ENCODE measurements around the gene PLXNB2.

The PLXNB2 gene

DNA sequence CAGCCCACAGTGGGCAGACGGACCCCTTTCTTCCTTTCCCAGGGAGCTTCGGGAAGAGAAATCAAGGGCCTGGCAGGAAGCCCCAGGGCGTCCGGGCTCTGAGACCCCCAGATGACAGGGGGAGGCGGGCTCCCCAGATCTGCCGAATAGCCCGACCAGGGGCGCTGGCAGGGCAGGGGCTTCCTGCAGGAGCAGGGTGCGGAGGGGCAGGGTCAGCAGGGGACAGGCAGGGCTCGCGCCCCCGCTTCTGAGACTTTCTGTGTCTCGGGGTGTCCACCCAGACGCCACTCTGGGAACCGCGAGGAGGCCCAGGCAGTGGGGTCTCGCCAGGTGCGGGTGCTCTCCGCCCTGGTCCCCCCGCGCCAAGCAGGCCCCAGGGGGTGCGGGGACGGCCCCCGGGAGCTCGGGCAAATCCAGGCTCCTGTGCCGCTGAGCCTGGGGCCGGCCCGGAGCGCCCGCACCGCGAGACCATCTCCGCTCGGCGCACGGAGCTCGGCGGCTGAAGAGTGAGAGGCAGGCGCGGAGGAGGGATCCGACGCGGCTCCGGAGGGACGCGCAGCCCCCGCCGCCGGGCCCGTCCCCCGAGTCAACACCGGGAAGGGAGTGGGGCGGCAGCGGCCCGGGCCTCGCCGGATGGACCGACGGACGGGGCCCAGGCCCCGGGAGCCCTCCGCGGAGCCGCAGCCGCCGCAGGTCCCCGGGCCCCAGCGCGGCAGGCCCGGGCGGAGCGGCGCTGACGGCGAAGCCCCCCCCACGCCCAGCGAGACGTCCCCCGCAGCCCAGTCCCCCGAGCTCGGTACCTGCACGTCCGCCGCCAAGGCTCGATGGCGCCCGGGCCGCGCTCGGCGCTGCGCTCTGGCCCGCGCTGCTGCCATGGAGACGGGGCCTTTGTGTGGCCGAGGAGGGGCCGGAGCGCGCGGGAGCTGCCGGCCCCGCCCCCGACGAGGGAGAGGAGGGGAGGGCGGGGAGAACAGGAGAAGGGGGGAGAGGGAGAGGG is at the start of gene PLXNB2 (continued):
- TF ChIP-seq, protein P1, sequence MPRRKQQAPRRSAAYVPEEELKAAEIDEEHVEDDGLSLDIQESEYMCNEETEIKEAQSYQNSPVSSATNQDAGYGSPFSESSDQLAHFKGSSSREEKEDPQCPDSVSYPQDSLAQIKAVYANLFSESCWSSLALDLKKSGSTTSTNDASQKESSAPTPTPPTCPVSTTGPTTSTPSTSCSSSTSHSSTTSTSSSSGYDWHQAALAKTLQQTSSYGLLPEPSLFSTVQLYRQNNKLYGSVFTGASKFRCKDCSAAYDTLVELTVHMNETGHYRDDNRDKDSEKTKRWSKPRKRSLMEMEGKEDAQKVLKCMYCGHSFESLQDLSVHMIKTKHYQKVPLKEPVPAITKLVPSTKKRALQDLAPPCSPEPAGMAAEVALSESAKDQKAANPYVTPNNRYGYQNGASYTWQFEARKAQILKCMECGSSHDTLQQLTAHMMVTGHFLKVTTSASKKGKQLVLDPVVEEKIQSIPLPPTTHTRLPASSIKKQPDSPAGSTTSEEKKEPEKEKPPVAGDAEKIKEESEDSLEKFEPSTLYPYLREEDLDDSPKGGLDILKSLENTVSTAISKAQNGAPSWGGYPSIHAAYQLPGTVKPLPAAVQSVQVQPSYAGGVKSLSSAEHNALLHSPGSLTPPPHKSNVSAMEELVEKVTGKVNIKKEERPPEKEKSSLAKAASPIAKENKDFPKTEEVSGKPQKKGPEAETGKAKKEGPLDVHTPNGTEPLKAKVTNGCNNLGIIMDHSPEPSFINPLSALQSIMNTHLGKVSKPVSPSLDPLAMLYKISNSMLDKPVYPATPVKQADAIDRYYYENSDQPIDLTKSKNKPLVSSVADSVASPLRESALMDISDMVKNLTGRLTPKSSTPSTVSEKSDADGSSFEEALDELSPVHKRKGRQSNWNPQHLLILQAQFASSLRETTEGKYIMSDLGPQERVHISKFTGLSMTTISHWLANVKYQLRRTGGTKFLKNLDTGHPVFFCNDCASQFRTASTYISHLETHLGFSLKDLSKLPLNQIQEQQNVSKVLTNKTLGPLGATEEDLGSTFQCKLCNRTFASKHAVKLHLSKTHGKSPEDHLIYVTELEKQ (tag by site-specific recombination; IDR thresholded peaks at IDR 0.05; ENCODE audit: borderline replicate concordance), result no peak
- TF ChIP-seq ZNF791 (tag by site-specific recombination; IDR thresholded peaks at IDR 0.05) (no peak), MEIS1 (CRISPR knock-in tag; IDR thresholded peaks at IDR 0.05; ENCODE audit: borderline replicate concordance) (0 out of 2 replicates have a peak, but pooled peaks have one; percentile 24), ZNF660 (tag by site-specific recombination; IDR thresholded peaks at IDR 0.05) (0 out of 2 replicates have a peak, but pooled peaks have one; percentile 32), ZNF626 (tag by site-specific recombination; IDR thresholded peaks at IDR 0.05) (no peak), GLIS2 (tag by site-specific recombination; IDR thresholded peaks at IDR 0.05) (peak; percentile 88), ZNF473 (tag by site-specific recombination; IDR thresholded peaks at IDR 0.05) (no peak), GLIS1 (tag by site-specific recombination; IDR thresholded peaks at IDR 0.05) (peak; percentile 77), ZNF266 (tag by site-specific recombination; IDR thresholded peaks at IDR 0.05; ENCODE audit: low read depth) (no peak)
- TF ChIP-seq, protein P2, sequence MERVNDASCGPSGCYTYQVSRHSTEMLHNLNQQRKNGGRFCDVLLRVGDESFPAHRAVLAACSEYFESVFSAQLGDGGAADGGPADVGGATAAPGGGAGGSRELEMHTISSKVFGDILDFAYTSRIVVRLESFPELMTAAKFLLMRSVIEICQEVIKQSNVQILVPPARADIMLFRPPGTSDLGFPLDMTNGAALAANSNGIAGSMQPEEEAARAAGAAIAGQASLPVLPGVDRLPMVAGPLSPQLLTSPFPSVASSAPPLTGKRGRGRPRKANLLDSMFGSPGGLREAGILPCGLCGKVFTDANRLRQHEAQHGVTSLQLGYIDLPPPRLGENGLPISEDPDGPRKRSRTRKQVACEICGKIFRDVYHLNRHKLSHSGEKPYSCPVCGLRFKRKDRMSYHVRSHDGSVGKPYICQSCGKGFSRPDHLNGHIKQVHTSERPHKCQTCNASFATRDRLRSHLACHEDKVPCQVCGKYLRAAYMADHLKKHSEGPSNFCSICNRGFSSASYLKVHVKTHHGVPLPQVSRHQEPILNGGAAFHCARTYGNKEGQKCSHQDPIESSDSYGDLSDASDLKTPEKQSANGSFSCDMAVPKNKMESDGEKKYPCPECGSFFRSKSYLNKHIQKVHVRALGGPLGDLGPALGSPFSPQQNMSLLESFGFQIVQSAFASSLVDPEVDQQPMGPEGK (tag by site-specific recombination; IDR thresholded peaks at IDR 0.05), result peak; percentile 51
- TF ChIP-seq, protein P3, sequence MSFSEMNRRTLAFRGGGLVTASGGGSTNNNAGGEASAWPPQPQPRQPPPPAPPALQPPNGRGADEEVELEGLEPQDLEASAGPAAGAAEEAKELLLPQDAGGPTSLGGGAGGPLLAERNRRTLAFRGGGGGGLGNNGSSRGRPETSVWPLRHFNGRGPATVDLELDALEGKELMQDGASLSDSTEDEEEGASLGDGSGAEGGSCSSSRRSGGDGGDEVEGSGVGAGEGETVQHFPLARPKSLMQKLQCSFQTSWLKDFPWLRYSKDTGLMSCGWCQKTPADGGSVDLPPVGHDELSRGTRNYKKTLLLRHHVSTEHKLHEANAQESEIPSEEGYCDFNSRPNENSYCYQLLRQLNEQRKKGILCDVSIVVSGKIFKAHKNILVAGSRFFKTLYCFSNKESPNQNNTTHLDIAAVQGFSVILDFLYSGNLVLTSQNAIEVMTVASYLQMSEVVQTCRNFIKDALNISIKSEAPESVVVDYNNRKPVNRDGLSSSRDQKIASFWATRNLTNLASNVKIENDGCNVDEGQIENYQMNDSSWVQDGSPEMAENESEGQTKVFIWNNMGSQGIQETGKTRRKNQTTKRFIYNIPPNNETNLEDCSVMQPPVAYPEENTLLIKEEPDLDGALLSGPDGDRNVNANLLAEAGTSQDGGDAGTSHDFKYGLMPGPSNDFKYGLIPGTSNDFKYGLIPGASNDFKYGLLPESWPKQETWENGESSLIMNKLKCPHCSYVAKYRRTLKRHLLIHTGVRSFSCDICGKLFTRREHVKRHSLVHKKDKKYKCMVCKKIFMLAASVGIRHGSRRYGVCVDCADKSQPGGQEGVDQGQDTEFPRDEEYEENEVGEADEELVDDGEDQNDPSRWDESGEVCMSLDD (tag by site-specific recombination; IDR thresholded peaks at IDR 0.05), result peak; percentile 81
- TF ChIP-seq, protein P4, sequence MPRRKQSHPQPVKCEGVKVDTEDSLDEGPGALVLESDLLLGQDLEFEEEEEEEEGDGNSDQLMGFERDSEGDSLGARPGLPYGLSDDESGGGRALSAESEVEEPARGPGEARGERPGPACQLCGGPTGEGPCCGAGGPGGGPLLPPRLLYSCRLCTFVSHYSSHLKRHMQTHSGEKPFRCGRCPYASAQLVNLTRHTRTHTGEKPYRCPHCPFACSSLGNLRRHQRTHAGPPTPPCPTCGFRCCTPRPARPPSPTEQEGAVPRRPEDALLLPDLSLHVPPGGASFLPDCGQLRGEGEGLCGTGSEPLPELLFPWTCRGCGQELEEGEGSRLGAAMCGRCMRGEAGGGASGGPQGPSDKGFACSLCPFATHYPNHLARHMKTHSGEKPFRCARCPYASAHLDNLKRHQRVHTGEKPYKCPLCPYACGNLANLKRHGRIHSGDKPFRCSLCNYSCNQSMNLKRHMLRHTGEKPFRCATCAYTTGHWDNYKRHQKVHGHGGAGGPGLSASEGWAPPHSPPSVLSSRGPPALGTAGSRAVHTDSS (tag by site-specific recombination; IDR thresholded peaks at IDR 0.05), result no peak; the same call in 1 of the 2 replicates

DNA sequence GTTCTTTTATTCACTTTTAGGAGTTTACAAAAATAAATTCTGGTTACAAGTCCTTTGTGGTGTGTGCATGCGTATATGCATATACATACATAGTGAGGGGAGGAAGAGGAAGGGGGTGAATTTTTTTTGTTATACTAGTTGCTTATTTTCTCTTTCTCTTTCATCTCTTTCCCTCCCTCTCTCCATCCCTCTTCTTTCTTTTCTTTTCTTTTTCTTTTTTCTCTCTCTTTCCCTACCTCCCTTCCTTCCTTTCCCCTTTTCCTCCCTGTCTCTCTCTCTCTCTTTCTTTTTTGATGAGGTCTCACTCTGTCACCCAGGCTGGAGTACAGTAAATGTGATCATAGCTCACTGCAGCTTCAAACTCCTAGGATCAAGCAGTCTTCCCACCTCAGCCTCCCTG is 49.8 kb upstream of the PLXNB2 start:
- POLR2A ChIA-PET, result no interaction called here
- H3K4me3 ChIP-seq (ENCODE audit: low read depth, low read length), result no peak overlapping the region
- no peaks in the 10 kb centered on the region for H3K9me3 ChIP-seq (ENCODE audit: control insufficient read depth, insufficient read depth, low read depth, low read length)
- peak; percentile 92 for TF ChIP-seq PRDM1 (tag by site-specific recombination; IDR thresholded peaks at IDR 0.05)
- no peak for TF ChIP-seq ZNF155 (tag by site-specific recombination; IDR thresholded peaks at IDR 0.05)
- peak; percentile 82 for TF ChIP-seq ZNF366 (tag by site-specific recombination; conservative IDR thresholded peaks at IDR 0.05)
- no peak overlapping the region for H3K27ac ChIP-seq (ENCODE audit: extremely low read depth, low read depth, low read length)
- CTCF ChIA-PET, result no interaction called here
- H3K4me1 ChIP-seq (ENCODE audit: control insufficient read depth, insufficient read depth, low read length), result no peaks in the 10 kb centered on the region
- peaks cover 16 to 41% of the 10 kb centered on the region in 2 experiments; a peak in 2 of 3 replicates for H3K36me3 ChIP-seq (ENCODE audit: control insufficient read depth in 2 of 2, insufficient read depth in 1 of 2, low read length in 2 of 2)

Measured in HEK293 (cell line).